ENCODE results near the gene OXLD1. TPM values are rescaled to one million over a fixed set of nuclear protein-coding genes. Genes with fewer than 3 reads are reported as not detected.
A peak's percentile ranks its signal among the peaks of the same experiment; 100 is the strongest.

The OXLD1 gene
- total RNA-seq (2012; rRNA removed): 45.0 and 47.4 TPM in 2 replicates

- peaks cover 21% of the 10 kb centered on the region for H3K4me1 ChIP-seq (ENCODE audit: control insufficient read depth, insufficient read depth, low read length)
- no peaks in the 10 kb centered on the region for H3K27me3 ChIP-seq (ENCODE audit: control insufficient read depth, insufficient read depth, low read length)
- H3K4me3 ChIP-seq (ENCODE audit: low read length): peak within 1 kb of the TSS; percentile 95
- peak within 1 kb of the TSS; percentile 95 for H3K4me2 ChIP-seq (ENCODE audit: low read length)
- peaks cover 32% of the 10 kb centered on the region for H3K36me3 ChIP-seq (ENCODE audit: insufficient read depth, low read length)
- no peaks in the 10 kb centered on the region for H3K9me3 ChIP-seq (replicated peaks; ENCODE audit: low read length)
- H3K9ac ChIP-seq (ENCODE audit: low read depth, low read length): peak within 1 kb of the TSS; percentile 94
Observed at GRCh38 chr17:81666342-81667191, at the start of gene OXLD1, which contains the start of gene CCDC137. Gene OXLD1 (minus strand): TSS chr17:81666605. CDS start chr17:81666577, 28 bp downstream. Gene CCDC137 (plus strand): TSS chr17:81666737. CDS start chr17:81666767, 30 bp downstream.

DNA sequence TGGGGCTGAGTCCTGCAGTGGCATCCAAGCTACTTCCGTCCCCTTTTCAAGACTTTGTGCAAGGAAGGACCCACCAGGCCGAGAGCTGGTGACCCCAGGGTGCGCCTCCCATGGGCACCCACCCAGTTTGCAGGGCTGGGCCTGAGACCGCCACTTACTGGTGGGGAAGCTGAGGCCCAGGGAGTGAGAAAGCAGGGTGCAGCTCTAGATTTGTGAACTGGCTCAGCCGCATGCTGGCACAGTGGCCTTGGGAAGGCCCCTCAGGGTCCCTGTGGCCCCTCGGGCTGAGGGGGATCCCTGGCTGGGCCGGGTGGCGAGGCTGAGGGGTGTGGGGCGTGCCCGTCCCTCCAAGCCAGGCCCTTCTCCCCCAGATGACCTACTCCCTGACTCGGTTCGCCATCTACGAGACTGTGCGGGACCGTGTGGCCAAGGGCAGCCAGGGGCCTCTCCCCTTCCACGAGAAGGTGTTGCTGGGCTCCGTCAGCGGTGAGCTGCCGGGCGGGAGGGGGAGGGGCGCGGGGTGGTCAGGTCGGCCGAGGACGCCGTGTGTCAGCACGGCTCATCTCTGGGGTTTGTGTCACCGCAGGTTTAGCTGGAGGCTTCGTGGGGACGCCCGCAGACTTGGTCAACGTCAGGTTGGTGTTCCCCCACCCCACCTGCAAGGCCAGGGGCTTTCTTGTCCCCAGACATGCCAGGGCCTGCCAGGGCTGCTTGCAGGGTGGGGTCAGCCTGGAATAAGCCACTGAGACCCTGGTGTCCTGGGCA, 48.9 kb upstream of the OXLD1 start:
- Histone ChIP-seq H3K4me2 (ENCODE audit: low read length) (no peak overlapping the region), H3K4me1 (ENCODE audit: control insufficient read depth, insufficient read depth, low read length) (peaks cover 28% of the 10 kb centered on the region), H3K9me3 (replicated peaks; ENCODE audit: low read length) (no peaks in the 10 kb centered on the region), H3K9ac (ENCODE audit: low read depth, low read length) (no peak overlapping the region), H3K27me3 (ENCODE audit: control insufficient read depth, insufficient read depth, low read length) (no peaks in the 10 kb centered on the region), H3K4me3 (ENCODE audit: low read length) (no peak overlapping the region), H3K36me3 (ENCODE audit: insufficient read depth, low read length) (no peaks in the 10 kb centered on the region)

GRCh38 chr17:81714412-81715106, 48.2 kb upstream of the OXLD1 start:
- Histone ChIP-seq H3K4me1 (ENCODE audit: control insufficient read depth, insufficient read depth, low read length) (peaks cover 31% of the 10 kb centered on the region), H3K9me3 (replicated peaks; ENCODE audit: low read length) (no peaks in the 10 kb centered on the region), H3K27me3 (ENCODE audit: control insufficient read depth, insufficient read depth, low read length) (no peaks in the 10 kb centered on the region), H3K4me2 (ENCODE audit: low read length) (no peak overlapping the region), H3K4me3 (ENCODE audit: low read length) (no peak overlapping the region), H3K36me3 (ENCODE audit: insufficient read depth, low read length) (no peaks in the 10 kb centered on the region), H3K9ac (ENCODE audit: low read depth, low read length) (no peak overlapping the region)

DNA sequence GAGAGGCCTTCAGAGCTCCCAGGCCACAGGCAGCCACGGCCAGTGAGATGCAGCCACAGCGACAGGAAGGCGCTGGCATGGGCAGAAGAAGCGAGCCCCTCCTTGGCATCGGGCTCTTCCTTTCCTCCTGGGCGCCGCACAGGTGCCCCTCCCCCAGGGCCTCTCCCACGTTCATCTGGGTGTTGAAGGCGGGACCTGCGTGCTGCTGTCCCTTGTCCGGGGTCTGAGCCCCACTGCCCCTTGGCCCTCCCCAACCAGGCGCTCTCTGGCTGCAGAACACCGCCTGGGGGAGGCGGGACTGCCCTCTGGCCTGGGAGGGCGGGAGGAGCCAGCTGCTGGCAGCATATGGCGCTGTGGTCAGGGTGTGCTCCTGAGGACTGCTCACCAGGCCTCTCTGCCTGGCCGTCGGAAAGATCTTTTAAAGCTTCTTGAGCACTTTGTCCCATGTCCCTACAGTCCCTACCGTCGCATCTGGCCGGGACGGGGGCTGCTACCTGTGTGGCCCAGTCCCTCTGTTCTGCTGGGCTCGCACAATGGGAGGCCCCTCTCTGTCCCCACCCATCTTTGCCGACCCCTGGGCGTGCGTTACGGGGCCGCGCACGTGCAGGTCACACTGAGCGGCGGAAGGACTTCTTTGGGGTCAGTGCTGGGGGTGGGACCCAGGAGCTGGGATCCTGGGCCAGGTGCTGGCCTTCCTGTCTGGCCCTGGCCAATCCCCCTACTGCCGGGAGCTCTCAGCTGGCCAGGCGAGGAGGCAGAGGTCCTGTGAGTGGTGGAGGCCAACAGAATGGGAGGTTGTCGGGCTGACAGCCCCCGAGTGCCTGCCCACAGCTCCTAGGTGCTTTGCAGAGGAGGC, 47.4 kb upstream of the OXLD1 start:
- H3K36me3 ChIP-seq (ENCODE audit: insufficient read depth, low read length): no peaks in the 10 kb centered on the region

DNA sequence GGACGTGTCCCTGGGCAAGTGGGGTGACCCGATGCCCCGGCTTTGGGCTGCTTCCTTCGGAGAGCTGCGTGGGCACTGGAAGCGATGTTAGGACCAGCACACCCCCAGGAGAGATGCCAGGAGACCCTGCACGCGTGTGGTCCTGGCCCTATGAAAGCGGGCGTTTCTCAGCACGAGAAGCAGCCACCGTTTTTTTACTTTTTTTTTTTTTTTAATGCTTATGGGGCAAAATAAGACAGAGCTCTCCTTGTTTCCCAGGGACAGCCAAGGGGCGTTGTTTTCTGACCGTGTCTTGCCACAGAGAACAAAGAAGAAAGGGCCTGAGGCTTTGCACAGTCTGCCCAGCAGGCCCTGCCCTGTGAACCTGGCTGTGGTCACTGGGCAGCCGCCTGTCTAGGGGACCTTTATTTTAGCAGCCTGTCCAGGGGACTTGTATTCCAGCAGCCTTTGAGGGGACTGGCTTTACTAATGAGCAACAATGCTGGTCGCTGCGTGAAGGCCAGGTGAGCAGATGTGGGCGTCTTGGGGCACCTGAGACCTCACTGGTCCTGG, 46.7 kb upstream of the OXLD1 start:
- peaks cover 3% of the 10 kb centered on the region for H3K36me3 ChIP-seq (ENCODE audit: insufficient read depth, low read length)
- peak overlapping the region; percentile 85 for H3K4me2 ChIP-seq (ENCODE audit: low read length)
- peak overlapping the region; percentile 73 for H3K9ac ChIP-seq (ENCODE audit: low read depth, low read length)
- peak overlapping the region; percentile 85 for H3K4me3 ChIP-seq (ENCODE audit: low read length)
- H3K4me1 ChIP-seq (ENCODE audit: control insufficient read depth, insufficient read depth, low read length): peaks cover 31% of the 10 kb centered on the region
- H3K9me3 ChIP-seq (replicated peaks; ENCODE audit: low read length): no peaks in the 10 kb centered on the region
- H3K27me3 ChIP-seq (ENCODE audit: control insufficient read depth, insufficient read depth, low read length): no peaks in the 10 kb centered on the region

More for the DNA sequence above, 47.4 kb upstream of the OXLD1 start:
- H3K9me3 ChIP-seq (replicated peaks; ENCODE audit: low read length): no peaks in the 10 kb centered on the region
- H3K9ac ChIP-seq (ENCODE audit: low read depth, low read length): no peak overlapping the region
- no peaks in the 10 kb centered on the region for H3K27me3 ChIP-seq (ENCODE audit: control insufficient read depth, insufficient read depth, low read length)
- H3K4me1 ChIP-seq (ENCODE audit: control insufficient read depth, insufficient read depth, low read length): peaks cover 31% of the 10 kb centered on the region
- H3K4me2 ChIP-seq (ENCODE audit: low read length): peak overlapping the region; percentile 28
- H3K4me3 ChIP-seq (ENCODE audit: low read length): no peak overlapping the region

GRCh38 chr17:81712468-81713003, 46.1 kb upstream of the OXLD1 start:
- Histone ChIP-seq H3K9me3 (replicated peaks; ENCODE audit: low read length) (no peaks in the 10 kb centered on the region), H3K9ac (ENCODE audit: low read depth, low read length) (peak overlapping the region; percentile 73), H3K27me3 (ENCODE audit: control insufficient read depth, insufficient read depth, low read length) (no peaks in the 10 kb centered on the region), H3K36me3 (ENCODE audit: insufficient read depth, low read length) (peaks cover 8% of the 10 kb centered on the region), H3K4me2 (ENCODE audit: low read length) (peak overlapping the region; percentile 85), H3K4me1 (ENCODE audit: control insufficient read depth, insufficient read depth, low read length) (peaks cover 31% of the 10 kb centered on the region), H3K4me3 (ENCODE audit: low read length) (peak overlapping the region; percentile 85)

GRCh38 chr17:81711814-81712467, 45.5 kb upstream of the OXLD1 start, which contains the start of gene SLC25A10:
Gene SLC25A10 (plus strand): TSS chr17:81712284. CDS start chr17:81712427, 143 bp downstream.
- H3K9me3 ChIP-seq (replicated peaks; ENCODE audit: low read length): no peaks in the 10 kb centered on the region
- peak within 1 kb of the TSS; percentile 85 for H3K4me3 ChIP-seq (ENCODE audit: low read length)
- H3K9ac ChIP-seq (ENCODE audit: low read depth, low read length): peak within 1 kb of the TSS; percentile 73
- peak within 1 kb of the TSS; percentile 85 for H3K4me2 ChIP-seq (ENCODE audit: low read length)
- H3K4me1 ChIP-seq (ENCODE audit: control insufficient read depth, insufficient read depth, low read length): peaks cover 31% of the 10 kb centered on the region
- peaks cover 13% of the 10 kb centered on the region for H3K36me3 ChIP-seq (ENCODE audit: insufficient read depth, low read length)
- no peaks in the 10 kb centered on the region for H3K27me3 ChIP-seq (ENCODE audit: control insufficient read depth, insufficient read depth, low read length)

GRCh38 chr17:81710514-81711308, 44.3 kb upstream of the OXLD1 start:
- H3K27me3 ChIP-seq (ENCODE audit: control insufficient read depth, insufficient read depth, low read length): no peaks in the 10 kb centered on the region
- peaks cover 25% of the 10 kb centered on the region for H3K36me3 ChIP-seq (ENCODE audit: insufficient read depth, low read length)
- peak overlapping the region; percentile 85 for H3K4me3 ChIP-seq (ENCODE audit: low read length)
- peaks cover 31% of the 10 kb centered on the region for H3K4me1 ChIP-seq (ENCODE audit: control insufficient read depth, insufficient read depth, low read length)
- H3K4me2 ChIP-seq (ENCODE audit: low read length): peak overlapping the region; percentile 85
- H3K9me3 ChIP-seq (replicated peaks; ENCODE audit: low read length): no peaks in the 10 kb centered on the region
- no peak overlapping the region for H3K9ac ChIP-seq (ENCODE audit: low read depth, low read length)

GRCh38 chr17:81708739-81709185, 42.4 kb upstream of the OXLD1 start:
- Histone ChIP-seq H3K4me3 (ENCODE audit: low read length) (no peak overlapping the region), H3K9ac (ENCODE audit: low read depth, low read length) (no peak overlapping the region), H3K9me3 (replicated peaks; ENCODE audit: low read length) (no peaks in the 10 kb centered on the region), H3K4me2 (ENCODE audit: low read length) (no peak overlapping the region), H3K4me1 (ENCODE audit: control insufficient read depth, insufficient read depth, low read length) (peaks cover 38% of the 10 kb centered on the region), H3K36me3 (ENCODE audit: insufficient read depth, low read length) (peaks cover 37% of the 10 kb centered on the region), H3K27me3 (ENCODE audit: control insufficient read depth, insufficient read depth, low read length) (no peaks in the 10 kb centered on the region)
